HFF-Myc (cell line): ENCODE measurements around the gene SEPTIN6.

Experiments used
- DNase-seq: peaks from one replicate; pipeline ENCODE4 v3.0.0-alpha.2; 2011; ENCODE audit warnings: low read depth; ENCODE audit errors: extremely low read depth
- H3K4me3 ChIP-seq: replicated peaks from 2 replicates; pipeline ENCODE4 v1.5.1; 2011; ENCODE audit warnings: low read depth, mild to moderate bottlenecking, control low read depth, low read length
- CTCF ChIP-seq: IDR thresholded peaks from 2 replicates; pipeline ENCODE4 v1.5.1; 2012; ENCODE audit warnings: mild to moderate bottlenecking, low read depth, low read length, control low read depth; ENCODE audit errors: missing control alignments

Gene SEPTIN6

GRCh38 chrX:119682019-119682989 is 10.7 kb downstream of the SEPTIN6 start:
- TF ChIP-seq CTCF: no peak
- DNase-seq: no peak
- H3K4me3 ChIP-seq: no peak overlapping the region

- no peak for TF ChIP-seq CTCF
- H3K4me3 ChIP-seq: no peak overlapping the region
- DNase-seq: no peak
Observed at GRCh38 chrX:119677654-119677981, 15.3 kb downstream of the SEPTIN6 start.

DNA sequence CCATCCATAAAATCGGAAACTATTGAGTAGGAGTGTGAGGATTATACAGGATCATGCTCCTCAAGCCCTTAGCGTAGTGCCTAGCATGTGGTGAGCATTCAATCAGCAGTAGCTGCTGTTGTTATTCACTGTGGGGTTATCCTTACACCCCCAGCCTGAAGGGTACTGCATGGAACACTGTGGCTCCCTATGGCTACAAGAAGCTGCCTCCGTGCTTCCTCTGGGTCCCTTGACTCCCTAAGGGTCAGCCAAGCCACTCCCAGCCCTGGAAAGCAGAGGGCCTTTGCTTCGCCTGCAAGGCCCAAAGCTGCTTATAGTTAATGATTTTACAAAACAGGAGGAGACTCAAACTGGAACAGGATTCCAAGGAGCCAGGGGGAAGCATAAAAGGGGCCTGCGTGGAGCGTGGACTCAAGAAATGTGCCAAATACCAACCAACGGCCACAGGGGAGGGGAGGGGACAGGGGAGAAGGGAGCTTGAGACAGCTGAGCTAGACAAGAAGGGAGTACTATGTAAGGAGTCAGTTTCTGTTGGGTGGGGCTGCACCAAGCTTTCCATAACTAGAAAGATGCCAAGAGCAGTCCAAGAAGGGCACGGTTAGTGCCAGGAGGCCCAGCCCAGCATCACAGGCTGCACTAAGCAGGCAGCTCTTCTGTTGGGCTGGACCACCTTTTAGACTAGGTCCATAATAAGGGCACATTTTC is 15.9 kb downstream of the SEPTIN6 start:
- no peak for TF ChIP-seq CTCF

GRCh38 chrX:119673336-119673735 is 19.6 kb downstream of the SEPTIN6 start:
- no peak for DNase-seq
- no peak overlapping the region for H3K4me3 ChIP-seq
- TF ChIP-seq CTCF: no peak

More for the DNA sequence above, 15.9 kb downstream of the SEPTIN6 start:
- no peak overlapping the region for H3K4me3 ChIP-seq
- DNase-seq: no peak

- no peak for DNase-seq
- H3K4me3 ChIP-seq: no peak overlapping the region
Observed at GRCh38 chrX:119672426-119672825, 20.5 kb downstream of the SEPTIN6 start.

More at GRCh38 chrX:119672426-119672825, 20.5 kb downstream of the SEPTIN6 start:
- TF ChIP-seq CTCF: no peak
